WTC11 (cell line): ENCODE data around the gene RIMBP2. TPM values are rescaled to one million over a fixed set of nuclear protein-coding genes. Genes with fewer than 3 reads are reported as not detected.
A peak's percentile ranks its signal among the peaks of the same experiment; 100 is the strongest.

Source experiments
- ATAC-seq: fragments of 200-7000 bp; cut with Tn5 transposase; 2 replicates; pipeline ENCODE4 v1.10.0; 2021; ENCODE audit warnings: mild to moderate bottlenecking, moderate library complexity
- CTCF ChIA-PET: fragments of 300-600 bp; sonication (Branson Sonifier 250); formaldehyde crosslinking; loops from one replicate; lab custom pipeline; 2021; ENCODE audit warnings: antibody characterized with exemption; lab: Charles Lee
- POLR2A ChIA-PET: fragments of 350-600 bp; sonication (Branson Sonifier 250); formaldehyde crosslinking; loops from one replicate; lab custom pipeline; 2021; ENCODE audit warnings: antibody characterized with exemption; lab: Charles Lee
- DNase-seq: peaks from one replicate; pipeline ENCODE4 v3.0.0; 2021; ENCODE audit warnings: low spot score
- H3K27ac Mint-ChIP-seq: 2 replicates; pipeline ENCODE4 v1.8.0; 2021; ENCODE audit warnings: mixed read lengths
- H3K27me3 Mint-ChIP-seq: 2 replicates; pipeline ENCODE4 v1.8.0; 2021; ENCODE audit warnings: low read depth, mild to moderate bottlenecking, moderate library complexity, mixed read lengths
- H3K36me3 Mint-ChIP-seq: 2 replicates; pipeline ENCODE4 v1.8.0; 2021; ENCODE audit warnings: mixed read lengths
- H3K4me1 Mint-ChIP-seq: 2 replicates; pipeline ENCODE4 v1.8.0; 2022; ENCODE audit warnings: mixed read lengths
- H3K4me3 Mint-ChIP-seq: 2 replicates; pipeline ENCODE4 v1.8.0; 2021; ENCODE audit warnings: mild to moderate bottlenecking, moderate library complexity, mixed read lengths
- H3K9me3 Mint-ChIP-seq: 2 replicates; pipeline ENCODE4 v1.8.0; 2021; ENCODE audit warnings: mixed read lengths
- CTCF ChIP-seq: fragments of 200-600 bp; IDR thresholded peaks from 2 replicates; pipeline ENCODE4 v1.8.0; 2022; ENCODE audit warnings: antibody characterized with exemption
- E2F5 ChIP-seq: sonication (generic); formaldehyde crosslinking; IDR thresholded peaks from 2 replicates; pipeline ENCODE4 v1.8.1; 2022; ENCODE audit warnings: mild to moderate bottlenecking, moderate library complexity, missing genetic modification reagents
- FOXK1 ChIP-seq: sonication (generic); formaldehyde crosslinking; IDR thresholded peaks from 2 replicates; pipeline ENCODE4 v1.8.0; 2022; ENCODE audit warnings: mild to moderate bottlenecking, moderate library complexity, missing genetic modification reagents
- FOXP4 ChIP-seq: sonication (generic); formaldehyde crosslinking; IDR thresholded peaks from 2 replicates; pipeline ENCODE4 v1.8.0; 2022; ENCODE audit warnings: mild to moderate bottlenecking, missing genetic modification reagents
- GRHL2 ChIP-seq: fragments of 250-450 bp; sonication (Bioruptor Pico); IDR thresholded peaks from 2 replicates; pipeline ENCODE4 v1.8.0; 2022; ENCODE audit warnings: mild to moderate bottlenecking, moderate library complexity; ENCODE audit not compliant: insufficient replicate concordance, severe bottlenecking
- GTF2I ChIP-seq: fragments of 250-450 bp; sonication (Bioruptor Pico); conservative IDR thresholded peaks from 2 replicates; pipeline ENCODE4 v1.4.0; 2021; ENCODE audit warnings: mild to moderate bottlenecking
- HMGA2 ChIP-seq: fragments of 250-450 bp; sonication (Bioruptor Pico); IDR thresholded peaks from 2 replicates; pipeline ENCODE4 v1.4.0; 2021; ENCODE audit warnings: mild to moderate bottlenecking, moderate library complexity
- NFYB ChIP-seq: sonication (generic); formaldehyde crosslinking; conservative IDR thresholded peaks from 2 replicates; pipeline ENCODE4 v1.8.0; 2022; ENCODE audit warnings: low read depth, missing genetic modification reagents
- SMAD4 ChIP-seq: sonication (generic); formaldehyde crosslinking; IDR thresholded peaks from 2 replicates; pipeline ENCODE4 v1.8.0; 2022; ENCODE audit warnings: mild to moderate bottlenecking, missing genetic modification reagents
- SP1 ChIP-seq: sonication (generic); formaldehyde crosslinking; conservative IDR thresholded peaks from 2 replicates; pipeline ENCODE4 v1.8.1; 2022; ENCODE audit warnings: missing genetic modification reagents
- TEAD1 ChIP-seq: sonication (generic); formaldehyde crosslinking; IDR thresholded peaks from 2 replicates; pipeline ENCODE4 v1.8.0; 2022; ENCODE audit warnings: mild to moderate bottlenecking, missing genetic modification reagents
- TP53 ChIP-seq: sonication (generic); formaldehyde crosslinking; IDR thresholded peaks from 2 replicates; pipeline ENCODE4 v1.8.1; 2023; ENCODE audit warnings: mild to moderate bottlenecking, missing genetic modification reagents
- ZBTB21 ChIP-seq: sonication (generic); formaldehyde crosslinking; IDR thresholded peaks from 2 replicates; pipeline ENCODE4 v1.8.1; 2023; ENCODE audit warnings: mild to moderate bottlenecking, missing genetic modification reagents, borderline replicate concordance
- ZNF138 ChIP-seq: sonication (generic); formaldehyde crosslinking; conservative IDR thresholded peaks from 2 replicates; pipeline ENCODE4 v1.8.1; 2022; ENCODE audit warnings: mild to moderate bottlenecking, moderate library complexity, missing genetic modification reagents
- ZNF416 ChIP-seq: fragments of 250-450 bp; sonication (Bioruptor Pico); IDR thresholded peaks from 2 replicates; pipeline ENCODE4 v1.9.0; 2021; ENCODE audit warnings: mild to moderate bottlenecking, inconsistent platforms
- total RNA-seq: library from RNA; stranded (reverse); gene quantifications from 3 replicates; pipeline ENCODE4 v1.2.3, GENCODE V29; 2021
- TF ChIP-seq, protein P1 (sequence below): fragments of 250-450 bp; sonication (Bioruptor Pico); IDR thresholded peaks from 2 replicates; pipeline ENCODE4 v2.1.2; 2022; ENCODE audit warnings: mild to moderate bottlenecking, moderate library complexity
- TF ChIP-seq, protein P2 (sequence below): sonication (generic); formaldehyde crosslinking; IDR thresholded peaks from 2 replicates; pipeline ENCODE4 v1.8.0; 2022; ENCODE audit warnings: missing genetic modification reagents

Gene RIMBP2
- total RNA-seq, 1 experiment from 2014 or later: 2.6 TPM

DNA sequence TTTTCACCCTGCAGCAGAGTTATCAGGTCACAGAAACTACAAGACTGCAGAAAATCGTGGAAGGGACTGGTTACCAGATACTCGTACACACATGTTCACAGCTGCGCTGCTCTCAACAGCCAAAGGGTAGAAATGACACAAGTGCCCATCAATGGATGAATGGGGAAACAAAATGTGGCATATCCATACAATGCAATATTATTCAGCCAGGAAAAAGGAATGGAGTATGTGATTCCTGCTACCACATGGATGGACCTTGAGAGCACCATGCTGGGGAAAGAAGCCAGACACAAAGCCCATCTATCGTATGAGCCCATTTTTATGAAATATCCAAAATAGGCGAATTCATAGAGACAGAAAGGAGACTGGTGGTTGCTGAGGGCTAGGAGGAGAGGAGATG lies 1.7 kb upstream of the RIMBP2 start:
- H3K9me3 Mint-ChIP-seq: peaks cover 20% of the 10 kb centered on the region
- CTCF ChIA-PET: no interaction called here
- H3K4me1 Mint-ChIP-seq: peaks cover 22% of the 10 kb centered on the region
- H3K27ac Mint-ChIP-seq: no peak overlapping the region
- peaks cover 18% of the 10 kb centered on the region for H3K36me3 Mint-ChIP-seq
- POLR2A ChIA-PET: no interaction called here
- TF ChIP-seq GRHL2 (no peak), E2F5 (CRISPR knock-in tag) (no peak), HMGA2 (CRISPR knock-in tag) (no peak), ZBTB21 (no peak)
- TF ChIP-seq, protein P1, sequence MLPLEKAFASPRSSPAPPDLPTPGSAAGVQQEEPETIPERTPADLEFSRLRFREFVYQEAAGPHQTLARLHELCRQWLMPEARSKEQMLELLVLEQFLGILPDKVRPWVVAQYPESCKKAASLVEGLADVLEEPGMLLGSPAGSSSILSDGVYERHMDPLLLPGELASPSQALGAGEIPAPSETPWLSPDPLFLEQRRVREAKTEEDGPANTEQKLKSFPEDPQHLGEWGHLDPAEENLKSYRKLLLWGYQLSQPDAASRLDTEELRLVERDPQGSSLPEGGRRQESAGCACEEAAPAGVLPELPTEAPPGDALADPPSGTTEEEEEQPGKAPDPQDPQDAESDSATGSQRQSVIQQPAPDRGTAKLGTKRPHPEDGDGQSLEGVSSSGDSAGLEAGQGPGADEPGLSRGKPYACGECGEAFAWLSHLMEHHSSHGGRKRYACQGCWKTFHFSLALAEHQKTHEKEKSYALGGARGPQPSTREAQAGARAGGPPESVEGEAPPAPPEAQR (CRISPR knock-in tag): no peak
- peaks cover 66% of the 10 kb centered on the region for H3K27me3 Mint-ChIP-seq
- no peak for DNase-seq
- ATAC-seq: no peak
- H3K4me3 Mint-ChIP-seq: no peak overlapping the region

DNA sequence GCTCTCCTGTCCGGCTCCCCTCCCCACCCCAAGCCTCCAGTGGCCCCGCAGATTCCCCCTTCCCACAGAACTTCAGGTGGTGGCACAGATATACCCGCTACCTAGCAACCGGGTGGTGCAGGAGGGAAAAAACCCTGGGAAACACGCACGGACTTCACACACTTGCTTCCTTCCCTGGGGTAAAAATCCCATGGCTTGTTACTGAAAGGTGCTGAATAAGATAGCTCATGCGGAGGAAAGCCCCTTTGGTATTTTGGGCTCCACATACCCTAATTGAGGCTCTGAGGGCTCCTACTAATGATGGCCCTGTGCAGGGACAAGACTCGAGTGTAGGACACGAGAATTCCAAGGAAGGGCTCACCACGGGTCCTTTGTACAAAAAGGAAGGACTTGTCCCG lies 869 bp upstream of the RIMBP2 start:
- H3K27me3 Mint-ChIP-seq: peaks cover 71% of the 10 kb centered on the region
- ATAC-seq (no peak), DNase-seq (no peak)
- no peak overlapping the region for H3K27ac Mint-ChIP-seq
- H3K9me3 Mint-ChIP-seq: peaks cover 12% of the 10 kb centered on the region
- H3K4me1 Mint-ChIP-seq: peaks cover 22% of the 10 kb centered on the region
- peaks cover 10% of the 10 kb centered on the region for H3K36me3 Mint-ChIP-seq
- H3K4me3 Mint-ChIP-seq: peak overlapping the region; percentile 90
- ChIA-PET POLR2A (interaction anchor here (1.7 kb wide), 1 partner anchor 12 kb away, joined by 4 read pairs; no protein-coding TSS in a partner anchor), CTCF (interaction anchor here (1.0 to 1.4 kb wide), 5 partner anchors 16 to 203 kb away, joined by 3 to 4 read pairs (median 4); no protein-coding TSS in a partner anchor)
- no peak for TF ChIP-seq E2F5 (CRISPR knock-in tag)
- TF ChIP-seq SP1 (CRISPR knock-in tag): no peak
- TF ChIP-seq NFYB (CRISPR knock-in tag): no peak
- TF ChIP-seq CTCF: no peak
- TF ChIP-seq SMAD4 (CRISPR knock-in tag): no peak
- TF ChIP-seq, all 79 proteins: peak for 0

- Mint-ChIP-seq H3K9me3 (peaks cover 10% of the 10 kb centered on the region), H3K27ac (no peak overlapping the region)
These were observed 725 bp downstream of the RIMBP2 start for GRCh38 chr12:130715150-130715997.

GRCh38 chr12:130714591-130715149 lies 1.4 kb downstream of the RIMBP2 start:
- ChIA-PET CTCF (interaction anchor here (0.5 to 1.0 kb wide), 2 partner anchors 33 to 101 kb away, joined by 3 to 4 read pairs; no protein-coding TSS in a partner anchor), POLR2A (no interaction called here)
- H3K36me3 Mint-ChIP-seq: peaks cover 9% of the 10 kb centered on the region; the same call in 1 of the 2 replicates
- DNase-seq: no peak
- H3K27me3 Mint-ChIP-seq: peaks cover 76% of the 10 kb centered on the region
- peaks cover 10% of the 10 kb centered on the region for H3K9me3 Mint-ChIP-seq
- peak overlapping the region; percentile 90 for H3K4me3 Mint-ChIP-seq
- ATAC-seq: peak; percentile 7; the same call in 1 of the 2 replicates
- H3K4me1 Mint-ChIP-seq: peaks cover 27% of the 10 kb centered on the region
- H3K27ac Mint-ChIP-seq: no peak overlapping the region
- TF ChIP-seq, protein P1 (CRISPR knock-in tag): no peak
- TF ChIP-seq, protein P2, sequence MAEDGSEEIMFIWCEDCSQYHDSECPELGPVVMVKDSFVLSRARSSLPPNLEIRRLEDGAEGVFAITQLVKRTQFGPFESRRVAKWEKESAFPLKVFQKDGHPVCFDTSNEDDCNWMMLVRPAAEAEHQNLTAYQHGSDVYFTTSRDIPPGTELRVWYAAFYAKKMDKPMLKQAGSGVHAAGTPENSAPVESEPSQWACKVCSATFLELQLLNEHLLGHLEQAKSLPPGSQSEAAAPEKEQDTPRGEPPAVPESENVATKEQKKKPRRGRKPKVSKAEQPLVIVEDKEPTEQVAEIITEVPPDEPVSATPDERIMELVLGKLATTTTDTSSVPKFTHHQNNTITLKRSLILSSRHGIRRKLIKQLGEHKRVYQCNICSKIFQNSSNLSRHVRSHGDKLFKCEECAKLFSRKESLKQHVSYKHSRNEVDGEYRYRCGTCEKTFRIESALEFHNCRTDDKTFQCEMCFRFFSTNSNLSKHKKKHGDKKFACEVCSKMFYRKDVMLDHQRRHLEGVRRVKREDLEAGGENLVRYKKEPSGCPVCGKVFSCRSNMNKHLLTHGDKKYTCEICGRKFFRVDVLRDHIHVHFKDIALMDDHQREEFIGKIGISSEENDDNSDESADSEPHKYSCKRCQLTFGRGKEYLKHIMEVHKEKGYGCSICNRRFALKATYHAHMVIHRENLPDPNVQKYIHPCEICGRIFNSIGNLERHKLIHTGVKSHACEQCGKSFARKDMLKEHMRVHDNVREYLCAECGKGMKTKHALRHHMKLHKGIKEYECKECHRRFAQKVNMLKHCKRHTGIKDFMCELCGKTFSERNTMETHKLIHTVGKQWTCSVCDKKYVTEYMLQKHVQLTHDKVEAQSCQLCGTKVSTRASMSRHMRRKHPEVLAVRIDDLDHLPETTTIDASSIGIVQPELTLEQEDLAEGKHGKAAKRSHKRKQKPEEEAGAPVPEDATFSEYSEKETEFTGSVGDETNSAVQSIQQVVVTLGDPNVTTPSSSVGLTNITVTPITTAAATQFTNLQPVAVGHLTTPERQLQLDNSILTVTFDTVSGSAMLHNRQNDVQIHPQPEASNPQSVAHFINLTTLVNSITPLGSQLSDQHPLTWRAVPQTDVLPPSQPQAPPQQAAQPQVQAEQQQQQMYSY: no peak
- TF ChIP-seq FOXP4 (CRISPR knock-in tag): no peak

More at GRCh38 chr12:130715150-130715997, 725 bp downstream of the RIMBP2 start:
- no peak for DNase-seq
- no peak for TF ChIP-seq TP53 (CRISPR knock-in tag)
- TF ChIP-seq GTF2I (CRISPR knock-in tag): no peak
- TF ChIP-seq TEAD1 (CRISPR knock-in tag): no peak
- no peak for TF ChIP-seq ZNF416 (CRISPR knock-in tag)
- no peak for TF ChIP-seq ZNF138
- TF ChIP-seq FOXK1 (CRISPR knock-in tag): no peak
- Mint-ChIP-seq H3K4me3 (peak overlapping the region; percentile 90), H3K27me3 (peaks cover 76% of the 10 kb centered on the region), H3K4me1 (peaks cover 25% of the 10 kb centered on the region), H3K36me3 (peaks cover 9% of the 10 kb centered on the region; the same call in 1 of the 2 replicates)
- CTCF ChIA-PET: interaction anchor here (0.8 to 1.1 kb wide), 2 partner anchors 32 to 33 kb away, joined by 3 read pairs; no protein-coding TSS in a partner anchor
- POLR2A ChIA-PET: interaction anchor here (0.6 to 1.7 kb wide), 2 partner anchors 13 to 15 kb away, joined by 3 to 4 read pairs; no protein-coding TSS in a partner anchor
- peak; percentile 6 for ATAC-seq
